Ascending aorta (tissue), 2 donors: Measurements from ENCODE around the gene NOP53. TPM values are rescaled to one million over a fixed set of nuclear protein-coding genes. Genes with fewer than 3 reads are reported as not detected.

Source experiments
- DNase-seq, 2 donors: peaks; one replicate each; pipeline ENCODE4 v3.0.0-alpha.2; 2019; ENCODE audit warnings: low spot score in 2 of 2
- H3K27ac ChIP-seq, 2 donors: fragments of 200-600 bp; sonication (generic); one replicate each; pipeline ENCODE4 v1.5.1; 2016 to 2017; ENCODE audit warnings: mild to moderate bottlenecking in 1 of 2
- H3K27me3 ChIP-seq: fragments of 200-600 bp; sonication (generic); one replicate; pipeline ENCODE4 v1.5.1; 2017
- H3K36me3 ChIP-seq, 2 donors: fragments of 200-600 bp; sonication (generic); one replicate each; pipeline ENCODE4 v1.5.1; 2016
- H3K4me1 ChIP-seq, 2 donors: fragments of 200-600 bp; sonication (generic); one replicate each; pipeline ENCODE4 v1.5.1; 2016 to 2017; ENCODE audit warnings: mild to moderate bottlenecking in 1 of 2
- H3K4me3 ChIP-seq, 2 donors: fragments of 200-600 bp; sonication (generic); one replicate each; pipeline ENCODE4 v1.5.1; 2016 to 2017; ENCODE audit warnings: mild to moderate bottlenecking in 1 of 2
- H3K9me3 ChIP-seq, 2 donors: fragments of 200-600 bp; sonication (generic); one replicate each; pipeline ENCODE4 v1.5.1; 2016
- CTCF ChIP-seq, 3 experiments: fragments of 200-600 bp in 2 of 3; fragments of 450-650 bp in 1 of 3; sonication (generic) in 2 of 3; IDR thresholded peaks; one replicate each; pipeline ENCODE4 v1.5.1; 2016 to 2019; ENCODE audit warnings: antibody characterized with exemption in 3 of 3, mild to moderate bottlenecking in 1 of 3, moderate library complexity in 1 of 3
- intact Hi-C: fragments of 100-400 bp; cut with DNase I; formaldehyde crosslinking; loops from one replicate; pipeline ENCODE4 v1.15.1; 2023
- total RNA-seq: library from RNA; depleted of rRNA; stranded (reverse); fragments of >200 nt; gene quantifications from one replicate; pipeline ENCODE4 v1.1.0, GENCODE V29; 2016

The NOP53 gene
- total RNA-seq, 1 donor from 2014 or later: 385 TPM

- Histone ChIP-seq H3K4me1 (no peaks in the 10 kb centered on the region), H3K36me3 (peaks cover 47 to 49% of the 10 kb centered on the region in 2 donors), H3K9me3 (no peaks in the 10 kb centered on the region), H3K27ac (no peak overlapping the region), H3K4me3 (no peak overlapping the region), H3K27me3 (no peaks in the 10 kb centered on the region)
- TF ChIP-seq CTCF (IDR thresholded peaks at IDR 0.05): no peak
- intact Hi-C loops: no loop called here
- no peak for DNase-seq
These were observed 44.2 kb upstream of the NOP53 start for GRCh38 chr19:47700934-47701716.

GRCh38 chr19:47701717-47702552, 43.4 kb upstream of the NOP53 start:
- Histone ChIP-seq H3K36me3 (peaks cover 44% of the 10 kb centered on the region in 2 donors), H3K4me3 (no peak overlapping the region), H3K27me3 (no peaks in the 10 kb centered on the region), H3K4me1 (no peaks in the 10 kb centered on the region), H3K9me3 (no peaks in the 10 kb centered on the region), H3K27ac (no peak overlapping the region)
- no peak for DNase-seq
- TF ChIP-seq CTCF (IDR thresholded peaks at IDR 0.05): no peak
- intact Hi-C loops: no loop called here

GRCh38 chr19:47702671-47703070, 42.7 kb upstream of the NOP53 start:
- intact Hi-C loops: no loop called here
- H3K9me3 ChIP-seq: no peaks in the 10 kb centered on the region
- H3K27me3 ChIP-seq: no peaks in the 10 kb centered on the region
- no peak overlapping the region for H3K27ac ChIP-seq
- peaks cover 44% of the 10 kb centered on the region in 2 donors for H3K36me3 ChIP-seq
- no peaks in the 10 kb centered on the region for H3K4me1 ChIP-seq
- DNase-seq: no peak
- H3K4me3 ChIP-seq: no peak overlapping the region
- TF ChIP-seq CTCF (IDR thresholded peaks at IDR 0.05): no peak

DNA sequence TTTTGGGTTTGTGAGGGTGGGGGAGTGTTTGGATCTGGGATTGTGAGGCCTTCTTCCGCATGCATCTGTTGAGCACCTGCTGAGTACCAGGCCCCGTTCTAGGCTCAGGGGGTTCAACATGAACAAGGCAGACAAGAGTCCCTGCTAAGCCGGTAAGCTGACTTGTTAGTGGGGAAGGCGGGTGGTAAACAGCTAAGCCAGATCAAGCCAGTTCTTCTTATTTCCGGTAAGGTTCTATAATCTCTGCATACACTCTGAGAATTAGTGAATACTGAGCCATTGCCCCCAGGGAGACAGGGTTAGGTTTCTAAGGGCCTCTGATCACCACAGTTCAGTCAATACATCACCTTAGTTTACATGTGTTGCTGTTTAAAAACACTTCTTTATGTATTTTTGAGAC, 42.0 kb upstream of the NOP53 start:
- no peaks in the 10 kb centered on the region for H3K9me3 ChIP-seq
- peaks cover 43 to 44% of the 10 kb centered on the region in 2 donors for H3K36me3 ChIP-seq
- intact Hi-C loops: no loop called here
- H3K4me3 ChIP-seq: no peak overlapping the region
- DNase-seq: no peak
- no peaks in the 10 kb centered on the region for H3K4me1 ChIP-seq
- H3K27ac ChIP-seq: no peak overlapping the region
- no peaks in the 10 kb centered on the region for H3K27me3 ChIP-seq
- no peak for TF ChIP-seq CTCF (IDR thresholded peaks at IDR 0.05)

DNA sequence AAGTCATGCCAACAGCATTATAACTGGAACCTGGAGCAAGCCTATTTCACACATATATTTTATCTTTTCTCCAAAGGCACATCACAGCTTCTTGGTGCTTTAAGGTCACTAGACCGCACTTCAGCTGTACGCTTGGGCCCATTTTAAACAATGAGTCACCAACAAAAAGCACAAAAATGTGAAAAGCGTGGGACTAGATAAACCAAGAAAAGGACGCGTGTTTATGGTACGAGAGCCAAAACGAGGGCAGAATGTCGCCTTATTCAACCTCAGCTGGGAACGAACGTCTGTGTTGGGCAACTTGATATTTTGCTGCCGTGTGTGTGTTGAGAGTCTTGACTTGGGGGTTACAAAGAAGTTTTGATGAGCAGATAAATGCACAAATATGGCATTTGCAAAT, 41.3 kb upstream of the NOP53 start:
- Histone ChIP-seq H3K27ac (no peak overlapping the region), H3K36me3 (peaks cover 36 to 38% of the 10 kb centered on the region in 2 donors)
- intact Hi-C loops: no loop called here

More for the DNA sequence above, 41.3 kb upstream of the NOP53 start:
- TF ChIP-seq CTCF (IDR thresholded peaks at IDR 0.05): no peak
- no peaks in the 10 kb centered on the region for H3K27me3 ChIP-seq
- H3K4me3 ChIP-seq: no peak overlapping the region
- no peaks in the 10 kb centered on the region for H3K4me1 ChIP-seq
- no peak for DNase-seq
- H3K9me3 ChIP-seq: no peaks in the 10 kb centered on the region
